Liver (tissue), 9 donors: ENCODE measurements around the gene SEMA4C. TPM values are rescaled to one million over a fixed set of nuclear protein-coding genes. Genes with fewer than 3 reads are reported as not detected.

Experiments
- DNase-seq: peaks from one replicate; pipeline ENCODE4 v3.0.0-alpha.2; 2017; ENCODE audit warnings: low spot score
- H3K27ac ChIP-seq, 2 donors: one replicate each; pipeline ENCODE4 v1.7.0; 2013; ENCODE audit warnings: inconsistent platforms in 2 of 2, low read length in 2 of 2, control low read depth in 1 of 2, low read depth in 1 of 2, mild to moderate bottlenecking in 1 of 2
- H3K27me3 ChIP-seq, 4 donors: one replicate each; pipeline versions ENCODE4 v1.6.1 to v1.7.0; 2013; ENCODE audit warnings: low read length in 3 of 4, inconsistent platforms in 1 of 4, mild to moderate bottlenecking in 1 of 4, moderate library complexity in 1 of 4; ENCODE audit not compliant: control insufficient read depth in 4 of 4, insufficient read depth in 4 of 4
- H3K36me3 ChIP-seq, 4 donors: one replicate each; pipeline versions ENCODE4 v1.6.1 to v1.7.0; 2013; ENCODE audit warnings: low read length in 3 of 4, mild to moderate bottlenecking in 3 of 4, low read depth in 1 of 4, moderate library complexity in 1 of 4; ENCODE audit not compliant: control insufficient read depth in 4 of 4, insufficient read depth in 3 of 4
- H3K4me1 ChIP-seq, 4 donors: one replicate each; pipeline versions ENCODE4 v1.6.1 to v1.7.0; 2013; ENCODE audit warnings: low read length in 3 of 4, mild to moderate bottlenecking in 3 of 4, moderate library complexity in 1 of 4; ENCODE audit not compliant: control insufficient read depth in 4 of 4, insufficient read depth in 4 of 4
- H3K4me3 ChIP-seq, 3 donors: one replicate each; pipeline versions ENCODE4 v1.6.1 to v1.7.0; 2013; ENCODE audit warnings: low read length in 3 of 3, control low read depth in 1 of 3, low read depth in 1 of 3, mild to moderate bottlenecking in 1 of 3
- H3K9ac ChIP-seq, 2 donors: one replicate each; pipeline ENCODE4 v1.7.0; 2013; ENCODE audit warnings: low read length in 2 of 2, mild to moderate bottlenecking in 2 of 2, moderate library complexity in 2 of 2, control low read depth in 1 of 2, low read depth in 1 of 2
- H3K9me3 ChIP-seq, 4 donors: one replicate each; pipeline versions ENCODE4 v1.6.1 to v1.7.0; 2013; ENCODE audit warnings: low read length in 3 of 4; ENCODE audit not compliant: control insufficient read depth in 4 of 4
- ATF3 ChIP-seq: IDR thresholded peaks from 2 replicates; pipeline ENCODE4 v1.6.1; 2016; ENCODE audit warnings: antibody characterized with exemption
- CTCF ChIP-seq: fragments of 150-350 bp; IDR thresholded peaks from 2 replicates; pipeline ENCODE4 v1.5.1; 2017; ENCODE audit warnings: improper control_type of control experiment, low read depth, low read length; ENCODE audit not compliant: missing input control
- EGR1 ChIP-seq, 2 donors: IDR thresholded peaks; 2 replicates each; pipeline ENCODE4 v1.6.1; 2016 to 2018; ENCODE audit warnings: antibody characterized with exemption in 2 of 2, low read depth in 2 of 2
- FOXA2 ChIP-seq: IDR thresholded peaks from 2 replicates; pipeline ENCODE4 v1.6.1; 2016; ENCODE audit warnings: antibody characterized with exemption
- GABPA ChIP-seq, 2 donors: IDR thresholded peaks in 1 of 2; conservative IDR thresholded peaks in 1 of 2; 2 replicates each; pipeline ENCODE4 v1.6.1; 2016; ENCODE audit warnings: antibody characterized with exemption in 2 of 2, mild to moderate bottlenecking in 1 of 2, moderate library complexity in 1 of 2
- HNF4A ChIP-seq, 2 donors: conservative IDR thresholded peaks; 2 replicates each; pipeline ENCODE4 v1.6.1; 2016; ENCODE audit warnings: antibody characterized with exemption in 2 of 2, mild to moderate bottlenecking in 2 of 2
- MAX ChIP-seq: IDR thresholded peaks from 2 replicates; pipeline ENCODE4 v1.6.1; 2016; ENCODE audit warnings: antibody characterized with exemption
- NR2F2 ChIP-seq: IDR thresholded peaks from 2 replicates; pipeline ENCODE4 v1.6.1; 2016; ENCODE audit warnings: antibody characterized with exemption
- RAD21 ChIP-seq, 2 donors: IDR thresholded peaks; 2 replicates each; pipeline ENCODE4 v1.6.1; 2016; ENCODE audit warnings: antibody characterized with exemption in 2 of 2, mild to moderate bottlenecking in 2 of 2
- REST ChIP-seq: IDR thresholded peaks from 2 replicates; pipeline ENCODE4 v1.6.1; 2016; ENCODE audit warnings: antibody characterized with exemption, mild to moderate bottlenecking
- RXRA ChIP-seq, 2 donors: IDR thresholded peaks; 2 replicates each; pipeline ENCODE4 v1.6.1; 2017 to 2018; ENCODE audit warnings: antibody characterized with exemption in 2 of 2, mild to moderate bottlenecking in 1 of 2
- SP1 ChIP-seq: IDR thresholded peaks from 2 replicates; pipeline ENCODE4 v1.6.1; 2018; ENCODE audit warnings: antibody characterized with exemption, mild to moderate bottlenecking
- WGBS: extraction: QIAGEN DNeasy Blood & Tissue Kit; methylation state at CpG from one replicate; pipeline ENCODE4 v1.1.7; 2013; 5-methylcytosine and 5-hydroxymethylcytosine counted together
- polyA plus RNA-seq, 2 donors: library from polyadenylated mRNA; stranded (reverse) in 1 of 2; unstranded in 1 of 2; fragments of 200-250 nt in 1 of 2; fragments of >200 nt in 1 of 2; fragmentation: Nextera tagmentation in 1 of 2; extraction: Ambion mirVana in 1 of 2; gene quantifications; one replicate each; pipeline versions ENCODE4 v1.2.1 to v1.2.3, GENCODE V29; 2013 to 2015
- total RNA-seq, 2 donors: library from RNA; depleted of rRNA; stranded (reverse); fragments of >200 nt; gene quantifications; one replicate each; pipeline ENCODE4 v1.2.3, GENCODE V29; 2014
- donor health status: healthy.
- donor health status: healthy.
- donor health status: healthy.
- donor health status: healthy.
- donor health status: healthy.

Gene SEMA4C
- total and polyA plus RNA-seq, 4 donors = 3.7 to 23.2 (median 13.2) TPM

- Histone ChIP-seq H3K9me3 (no peaks in the 10 kb centered on the region), H3K36me3 (no peaks in the 10 kb centered on the region), H3K9ac (no peak overlapping the region), H3K27ac (no peak overlapping the region), H3K27me3 (no peaks in the 10 kb centered on the region), H3K4me1 (peaks cover 0 to 7% (median 3%) of the 10 kb centered on the region in 4 donors), H3K4me3 (no peak overlapping the region)
- DNase-seq = no peak
- TF ChIP-seq RXRA (IDR thresholded peaks at IDR 0.05) = no peak
- no peak for TF ChIP-seq RAD21 (IDR thresholded peaks at IDR 0.05)
- no peak for TF ChIP-seq CTCF
- 77% methylated on average over 14 of the region's 14 CpGs for WGBS
Measured at GRCh38 chr2:96875498-96876268, 5.8 kb upstream of the SEMA4C start.

- Histone ChIP-seq H3K9me3 (no peaks in the 10 kb centered on the region), H3K4me1 (peaks cover 0 to 10% (median 4%) of the 10 kb centered on the region in 4 donors), H3K27ac (peak overlapping the region in 1 of 2 donors; percentile 38), H3K36me3 (no peaks in the 10 kb centered on the region), H3K4me3 (no peak overlapping the region), H3K27me3 (no peaks in the 10 kb centered on the region), H3K9ac (no peak overlapping the region)
- TF ChIP-seq RAD21 (IDR thresholded peaks at IDR 0.05) (no peak), EGR1 (IDR thresholded peaks at IDR 0.05; ENCODE audit: low read depth in 2 of 2) (no peak), ATF3 (no peak), FOXA2 (no peak), MAX (no peak), HNF4A (conservative IDR thresholded peaks at IDR 0.05) (no peak), RXRA (IDR thresholded peaks at IDR 0.05) (no peak), SP1 (no peak), REST (no peak), NR2F2 (no peak), GABPA (IDR thresholded peaks at IDR 0.05 in 1 of 2, conservative IDR thresholded peaks at IDR 0.05 in 1 of 2) (no peak), CTCF (no peak)
- WGBS = 41% methylated on average over 18 of the region's 18 CpGs
- DNase-seq = no peak
Measured at GRCh38 chr2:96874198-96874831, 4.4 kb upstream of the SEMA4C start.
